Mesodermal cell (in vitro differentiated cells): ENCODE measurements around the gene ZBTB37.
A peak's percentile ranks its signal among the peaks of the same experiment; 100 is the strongest.
"Not testable (repeated sequence)": the region's sequence is repeated elsewhere in the genome, so short reads cannot be mapped to it uniquely, and the experiment has no call there.

Experiments
- H3K27ac ChIP-seq: 2 replicates; pipeline ENCODE4 v1.7.0; 2013; ENCODE audit warnings: mild to moderate bottlenecking, low read depth, low read length, moderate library complexity; ENCODE audit not compliant: severe bottlenecking
- H3K36me3 ChIP-seq: 2 replicates; pipeline ENCODE4 v1.7.1; 2013; ENCODE audit warnings: mild to moderate bottlenecking, low read length, moderate library complexity; ENCODE audit not compliant: control insufficient read depth, insufficient read depth
- H3K4me1 ChIP-seq: one replicate; pipeline ENCODE4 v1.7.1; 2013; ENCODE audit warnings: mild to moderate bottlenecking, low read length; ENCODE audit not compliant: insufficient read depth, control insufficient read depth, poor library complexity, severe bottlenecking
- H3K4me3 ChIP-seq: 2 replicates; pipeline ENCODE4 v1.7.0; 2013; ENCODE audit warnings: low read length, control low read depth, mild to moderate bottlenecking; ENCODE audit not compliant: insufficient read depth, poor library complexity, severe bottlenecking; ENCODE audit errors: extremely low read depth
- H3K9me3 ChIP-seq: 2 replicates; pipeline ENCODE4 v1.7.1; 2013; ENCODE audit warnings: mild to moderate bottlenecking, low read length, moderate library complexity; ENCODE audit not compliant: control insufficient read depth
- WGBS, 2 experiments: methylation state at CpG; one replicate each; pipeline ENCODE4 v1.1.5; 2013; ENCODE audit warnings: missing lambda C conversion rate in 2 of 2; ENCODE audit not compliant: insufficient coverage in 2 of 2; 5-methylcytosine and 5-hydroxymethylcytosine counted together

ZBTB37 gene

DNA sequence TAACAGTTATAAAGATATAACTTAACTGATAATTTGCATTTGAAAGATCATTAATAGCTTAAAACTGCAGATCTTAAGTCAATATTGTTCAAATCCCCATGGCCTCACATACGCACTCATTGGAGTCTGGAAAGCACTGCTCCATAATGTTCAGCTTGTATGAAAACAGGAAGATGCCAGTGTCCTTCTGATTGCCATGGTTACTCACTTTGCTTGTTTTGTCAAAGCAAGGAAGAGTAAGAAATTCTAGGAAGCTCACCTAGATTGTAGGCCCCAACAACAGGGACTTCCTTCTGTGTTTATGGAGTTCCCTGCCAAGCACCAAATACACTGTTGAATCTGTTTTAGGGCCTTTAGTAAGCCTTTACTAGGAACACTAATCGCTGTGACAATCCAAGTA is 11.3 kb upstream of the ZBTB37 start:
- 100% methylated on average over 1 of the region's 2 CpGs; no CpG with 5 or more reads in 1 of the 2 experiments for WGBS, 2 experiments
- no peak overlapping the region for H3K4me3 ChIP-seq
- peak overlapping the region; percentile 77 for H3K27ac ChIP-seq
- H3K4me1 ChIP-seq: peaks cover 34% of the 10 kb centered on the region
- no peaks in the 10 kb centered on the region for H3K9me3 ChIP-seq
- peaks cover 60% of the 10 kb centered on the region for H3K36me3 ChIP-seq

GRCh38 chr1:173857363-173857917 is 10.7 kb upstream of the ZBTB37 start:
- Histone ChIP-seq H3K4me1 (peaks cover 29% of the 10 kb centered on the region), H3K36me3 (peaks cover 59% of the 10 kb centered on the region), H3K27ac (peak overlapping the region; percentile 77), H3K9me3 (no peaks in the 10 kb centered on the region), H3K4me3 (no peak overlapping the region)
- whole genome bisulfite sequencing, 2 experiments: 89 to 93% methylated on average over 2 to 3 of the region's 4 CpGs

- H3K4me3 ChIP-seq, H3K27ac ChIP-seq, H3K9me3 ChIP-seq: not testable (repeated sequence)
- peaks cover 21% of the 10 kb centered on the region for H3K4me1 ChIP-seq
- 60 to 100% methylated on average over 1 to 3 of the region's 5 CpGs for WGBS, 2 experiments
- peaks cover 69% of the 10 kb centered on the region for H3K36me3 ChIP-seq
Observed at GRCh38 chr1:173859547-173859946, 8.6 kb upstream of the ZBTB37 start.

DNA sequence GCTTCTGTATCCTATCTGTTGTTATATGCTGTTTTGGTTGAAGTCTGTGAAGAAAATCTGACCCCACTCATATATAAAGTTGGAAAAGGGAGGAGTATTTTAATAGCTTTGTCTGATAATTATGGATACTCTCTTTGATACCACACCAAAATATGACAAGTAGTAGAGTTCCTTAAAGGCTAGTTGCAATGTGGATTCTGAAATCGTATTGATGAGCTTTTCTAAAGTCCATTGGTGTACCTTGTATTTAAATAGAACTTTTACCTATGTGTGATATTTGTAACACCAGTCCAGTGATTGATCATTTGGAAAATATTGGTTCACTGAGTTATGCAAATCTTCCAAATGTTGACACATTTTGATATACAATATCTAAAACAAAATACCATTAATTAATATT is 8.1 kb upstream of the ZBTB37 start:
- no CpG with 5 or more reads among the region's 1 CpG for WGBS, 2 experiments
- Histone ChIP-seq H3K36me3 (peaks cover 69% of the 10 kb centered on the region), H3K9me3 (no peaks in the 10 kb centered on the region), H3K4me3 (no peak overlapping the region), H3K4me1 (peaks cover 21% of the 10 kb centered on the region), H3K27ac (no peak overlapping the region)

- Histone ChIP-seq H3K36me3 (peaks cover 73% of the 10 kb centered on the region), H3K9me3 (no peaks in the 10 kb centered on the region), H3K4me3 (no peak overlapping the region), H3K27ac (no peak overlapping the region), H3K4me1 (peaks cover 13% of the 10 kb centered on the region)
- WGBS, 2 experiments: 91 to 92% methylated on average over 7 of the region's 7 CpGs
Observed at GRCh38 chr1:173861731-173862145, 6.4 kb upstream of the ZBTB37 start.

DNA sequence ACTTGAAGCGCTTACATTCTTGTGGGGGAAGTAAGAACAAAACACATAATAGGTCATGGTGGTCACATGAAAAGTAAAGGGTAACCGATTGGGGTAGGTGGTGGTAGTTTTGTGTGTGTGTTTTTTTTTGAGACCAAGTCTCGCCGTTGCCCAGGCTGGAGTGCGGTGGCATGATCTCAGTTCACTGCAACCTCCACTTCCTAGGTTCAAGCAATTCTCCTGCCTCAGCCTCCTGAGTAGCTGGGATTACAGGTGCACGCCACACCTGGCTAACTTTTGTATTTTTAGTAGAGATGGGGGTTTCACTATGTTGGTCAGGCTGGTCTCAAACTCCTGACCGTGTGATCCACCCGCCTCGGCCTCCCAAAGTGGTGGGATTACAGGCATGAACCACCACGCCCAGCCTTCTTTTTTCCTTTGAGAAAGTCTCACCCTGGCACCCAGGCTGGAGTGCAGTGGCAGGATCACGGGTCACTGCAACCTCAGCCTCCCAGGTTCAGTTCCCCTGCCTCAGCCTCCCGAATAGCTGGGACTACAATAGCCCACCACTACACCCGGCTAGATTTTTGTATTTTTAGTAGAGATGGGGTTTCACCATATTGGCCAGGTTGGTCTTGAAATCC is 5.9 kb upstream of the ZBTB37 start:
- H3K4me1 ChIP-seq, H3K9me3 ChIP-seq, H3K4me3 ChIP-seq: not testable (repeated sequence)
- Histone ChIP-seq H3K36me3 (peaks cover 78% of the 10 kb centered on the region), H3K27ac (peak overlapping the region; percentile 45)
- 76 to 78% methylated on average over 4 to 8 of the region's 13 CpGs for WGBS, 2 experiments

GRCh38 chr1:173862769-173863223 is 5.4 kb upstream of the ZBTB37 start:
- no peak overlapping the region for H3K4me3 ChIP-seq
- H3K27ac ChIP-seq: peak overlapping the region; percentile 45
- peaks cover 4% of the 10 kb centered on the region for H3K4me1 ChIP-seq
- WGBS, 2 experiments: 61 to 76% methylated on average over 5 to 7 of the region's 8 CpGs
- peaks cover 82% of the 10 kb centered on the region for H3K36me3 ChIP-seq
- no peaks in the 10 kb centered on the region for H3K9me3 ChIP-seq

GRCh38 chr1:173863224-173864161 is 4.7 kb upstream of the ZBTB37 start:
- Histone ChIP-seq H3K27ac (peak overlapping the region; percentile 45), H3K4me1 (no peaks in the 10 kb centered on the region), H3K9me3 (no peaks in the 10 kb centered on the region), H3K36me3 (peaks cover 75% of the 10 kb centered on the region), H3K4me3 (no peak overlapping the region)

- H3K9me3 ChIP-seq: no peaks in the 10 kb centered on the region
- peak overlapping the region; percentile 80 for H3K4me3 ChIP-seq
- H3K4me1 ChIP-seq: peaks cover under 1% of the 10 kb centered on the region
- 92 to 97% methylated on average over 3 of the region's 5 CpGs for WGBS, 2 experiments
- H3K27ac ChIP-seq: peak overlapping the region; percentile 41
- H3K36me3 ChIP-seq: peaks cover 67% of the 10 kb centered on the region
Observed at GRCh38 chr1:173864179-173864867, 3.9 kb upstream of the ZBTB37 start.

GRCh38 chr1:173865468-173866164 is 2.6 kb upstream of the ZBTB37 start:
- 44 to 54% methylated on average over 2 to 3 of the region's 4 CpGs for WGBS, 2 experiments

More at GRCh38 chr1:173865468-173866164, 2.6 kb upstream of the ZBTB37 start:
- H3K27ac ChIP-seq: peak overlapping the region; percentile 90
- peaks cover 5% of the 10 kb centered on the region for H3K4me1 ChIP-seq
- no peaks in the 10 kb centered on the region for H3K9me3 ChIP-seq
- H3K36me3 ChIP-seq: peaks cover 61% of the 10 kb centered on the region
- H3K4me3 ChIP-seq: peak overlapping the region; percentile 80
